Activated CD4-positive, alpha-beta T cell treated with anti-CD3 and anti-CD28 coated beads, Interleukin-2, amount 50 U/mL, for 16 hours (primary cell): ENCODE measurements around the gene PODNL1.
A peak's percentile ranks its signal among the peaks of the same experiment; 100 is the strongest.

ENCODE experiments used
- DNase-seq: peaks from one replicate; pipeline ENCODE4 v3.0.0-alpha.2; 2020

Gene PODNL1

GRCh38 chr19:13956365-13956744 lies 18.1 kb upstream of the PODNL1 start:
- no peak for DNase-seq

GRCh38 chr19:13955662-13956364 lies 17.6 kb upstream of the PODNL1 start:
- no peak for DNase-seq

DNA sequence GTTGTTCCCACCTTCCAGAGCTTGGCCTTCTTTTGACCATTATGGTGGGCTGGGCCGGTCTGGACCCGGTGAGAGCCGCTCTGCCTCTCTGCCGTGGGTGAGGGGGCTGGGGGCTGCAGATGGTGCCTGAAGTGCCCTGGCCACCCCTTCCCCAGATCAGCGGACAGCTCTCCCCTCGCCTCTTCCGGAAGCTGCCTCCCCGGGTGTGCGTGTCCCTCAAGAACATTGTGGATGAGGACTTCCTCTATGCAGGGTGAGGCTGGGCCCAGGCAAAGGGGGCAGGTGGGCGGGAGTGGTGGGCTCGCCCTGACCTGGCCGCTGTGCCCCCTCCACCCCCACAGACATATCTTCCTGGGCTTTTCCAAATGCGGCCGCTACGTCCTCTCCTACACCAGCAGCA lies 16.0 kb upstream of the PODNL1 start:
- no peak for DNase-seq

GRCh38 chr19:13952931-13953531 lies 14.8 kb upstream of the PODNL1 start:
- DNase-seq = no peak

DNA sequence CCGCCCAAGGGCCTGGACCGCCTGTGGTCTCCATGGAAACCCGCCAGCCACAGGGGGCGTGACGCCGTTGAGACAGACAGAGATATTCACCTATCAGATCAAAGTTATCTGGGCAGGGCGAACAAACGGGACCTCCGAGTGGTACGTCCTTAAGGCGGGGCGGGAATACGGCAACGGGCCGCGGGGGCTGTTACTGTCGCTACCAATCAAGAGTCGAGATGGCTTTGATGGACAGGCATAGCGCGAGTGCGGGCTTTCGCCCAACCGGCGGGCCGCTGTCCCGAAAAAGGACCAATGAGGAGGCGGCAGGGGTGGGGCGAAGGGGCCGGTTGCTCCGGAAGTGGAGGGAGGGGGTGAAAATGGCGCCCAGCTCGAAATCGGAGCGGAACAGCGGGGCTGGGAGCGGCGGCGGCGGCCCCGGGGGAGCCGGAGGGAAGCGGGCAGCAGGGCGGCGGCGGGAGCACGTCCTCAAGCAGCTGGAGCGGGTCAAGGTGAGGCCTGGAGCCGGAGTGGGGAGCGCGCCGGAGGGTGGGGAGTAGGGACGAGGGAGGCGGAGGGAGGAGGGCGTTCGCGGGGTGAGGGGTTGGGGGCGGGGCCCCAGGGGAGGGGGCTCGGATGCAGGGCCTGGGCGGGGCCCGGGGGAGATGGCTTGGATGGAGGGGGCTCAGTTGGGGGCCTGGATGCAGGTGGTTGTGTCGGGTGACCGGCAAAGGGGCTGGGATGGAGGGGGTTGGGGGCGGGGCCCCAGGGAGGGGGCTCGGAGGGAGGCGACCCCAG lies 14.1 kb upstream of the PODNL1 start, which contains the start of gene DCAF15:
TSS of gene DCAF15 (plus strand) at position 356 of the 777 bp plus-strand sequence. CDS start at position 360, 4 bp downstream.
- DNase-seq = peak; percentile 100

DNA sequence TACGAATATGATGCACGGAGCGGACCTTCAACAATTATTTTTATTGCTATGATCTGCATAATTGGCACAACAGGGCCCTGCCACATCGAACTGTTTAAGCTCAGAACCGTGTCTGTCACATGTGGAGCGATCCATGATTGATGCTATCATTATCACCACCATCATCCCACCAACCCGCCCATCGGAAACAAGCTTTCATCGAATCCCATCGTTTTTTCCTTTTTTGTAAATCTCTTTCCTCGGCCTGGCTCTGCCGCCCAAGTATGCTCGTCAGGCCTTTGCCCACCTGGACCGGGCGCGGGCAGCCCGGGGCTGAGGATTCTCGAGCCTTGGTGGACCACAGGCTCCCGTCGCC lies 13.6 kb upstream of the PODNL1 start:
- no peak for DNase-seq

DNA sequence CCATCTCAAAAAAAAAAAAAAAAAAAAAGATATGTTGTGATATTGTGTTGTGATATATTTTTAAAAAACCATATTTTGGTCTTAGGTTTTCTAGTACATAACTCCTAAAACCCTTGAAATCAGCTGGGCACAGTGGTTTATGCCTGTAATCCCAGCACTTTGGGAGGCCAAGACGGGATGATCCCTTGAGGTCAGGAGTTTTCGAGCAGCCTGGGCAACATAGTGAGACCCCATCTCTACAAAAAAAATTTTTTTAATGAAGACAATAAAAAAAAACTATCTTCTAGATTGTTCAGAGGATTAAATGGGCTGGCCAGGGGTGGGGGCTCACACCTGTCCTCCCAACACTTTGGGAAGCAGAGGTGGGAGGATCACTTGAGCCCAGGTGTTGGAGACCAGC lies 12.8 kb upstream of the PODNL1 start:
- DNase-seq = no peak

GRCh38 chr19:13946414-13946813 lies 8.2 kb upstream of the PODNL1 start:
- DNase-seq = no peak

- no peak for DNase-seq
Measured at GRCh38 chr19:13942023-13942684, 3.9 kb upstream of the PODNL1 start.

- DNase-seq = no peak
Measured at GRCh38 chr19:13937479-13938300, 527 bp downstream of the PODNL1 start.

DNA sequence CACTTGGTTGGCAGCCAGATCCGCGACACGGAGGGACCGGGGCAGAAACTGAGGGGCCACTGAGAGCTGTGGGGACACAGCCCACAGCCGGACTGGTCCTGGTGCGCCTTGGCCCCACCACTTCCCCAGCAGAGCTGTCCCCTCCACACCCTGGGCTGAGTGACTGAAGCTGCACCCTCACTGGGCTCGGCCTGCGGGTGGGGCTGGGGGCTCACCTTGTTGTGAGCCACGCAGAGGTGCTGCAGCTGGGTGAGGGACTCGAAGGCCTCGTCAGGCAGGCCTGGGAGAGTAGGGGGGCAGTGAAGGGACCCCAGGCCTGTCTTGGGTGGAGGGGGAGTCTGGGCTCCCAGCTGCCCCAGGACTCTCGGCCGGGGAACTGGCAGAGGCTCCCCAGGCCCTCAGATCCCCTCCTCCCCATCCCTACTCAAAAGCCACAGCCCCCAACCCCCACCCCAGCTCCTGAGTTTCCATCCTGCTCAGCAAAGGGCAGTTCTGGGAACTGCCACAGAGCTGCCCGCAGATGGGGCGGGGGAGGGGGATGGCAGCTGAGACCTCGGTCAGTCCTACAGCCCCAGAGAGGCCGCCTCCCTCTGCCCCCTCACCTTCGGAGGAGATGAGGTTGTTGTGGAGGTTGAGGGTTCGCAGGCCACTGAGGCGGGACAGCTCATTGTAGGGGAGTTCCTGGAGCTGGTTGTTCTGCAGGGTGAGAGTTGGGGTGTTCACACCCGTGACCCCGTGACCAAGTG lies 2.3 kb downstream of the PODNL1 start:
- no peak for DNase-seq

GRCh38 chr19:13934785-13935109 lies 3.5 kb downstream of the PODNL1 start:
- no peak for DNase-seq

DNA sequence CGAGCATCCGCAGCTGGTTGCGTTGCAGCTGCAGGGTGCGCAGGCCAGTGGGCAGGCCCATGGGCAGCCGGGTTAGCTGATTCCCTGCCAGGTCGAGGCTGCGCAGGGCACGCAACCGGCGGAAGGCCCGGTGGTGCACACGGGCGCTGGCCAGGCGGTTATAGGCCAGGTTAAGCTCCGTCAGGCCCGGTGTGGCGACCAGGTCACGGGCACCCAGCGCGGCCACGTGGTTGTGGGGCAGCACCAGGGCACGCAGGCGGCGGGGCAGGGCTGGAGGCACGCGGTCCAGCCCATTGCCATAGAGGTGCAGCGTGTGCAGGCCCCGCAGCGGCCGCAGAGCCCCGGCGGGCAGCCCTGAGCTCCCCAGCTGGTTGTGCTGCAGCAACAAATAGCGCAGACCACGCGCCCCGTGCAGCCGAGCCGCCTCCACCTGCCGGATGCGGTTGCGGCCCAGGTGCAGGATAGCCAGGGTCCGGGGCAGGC lies 5.3 kb downstream of the PODNL1 start:
- no peak for DNase-seq

DNA sequence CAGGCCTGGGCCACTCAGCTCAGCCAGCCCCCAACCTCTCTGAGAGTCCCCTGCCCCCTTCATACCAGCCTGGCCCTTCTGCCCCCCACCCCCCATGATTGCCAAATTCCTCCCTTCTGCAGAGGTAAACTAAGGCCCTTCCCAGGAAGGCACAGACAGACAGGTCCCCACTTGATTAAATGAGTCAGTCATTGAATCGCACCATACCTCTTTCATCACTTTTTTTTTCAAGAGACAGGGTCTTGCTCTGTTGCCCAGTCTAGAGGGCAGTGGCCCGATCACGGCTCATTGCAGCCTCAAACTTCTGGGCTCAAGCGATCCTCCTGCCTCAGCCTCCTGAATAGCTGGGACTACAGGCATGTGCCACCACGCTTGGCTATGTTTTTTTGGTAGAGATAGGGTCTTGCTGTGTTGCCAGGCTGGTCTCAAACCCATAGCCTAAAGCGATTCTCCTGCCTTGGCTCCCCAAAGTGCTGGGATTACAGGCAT lies 6.0 kb downstream of the PODNL1 start:
- no peak for DNase-seq

- DNase-seq = no peak
Measured at GRCh38 chr19:13931391-13932148, 6.6 kb downstream of the PODNL1 start.

GRCh38 chr19:13930402-13930801 lies 7.8 kb downstream of the PODNL1 start:
- DNase-seq = no peak

DNA sequence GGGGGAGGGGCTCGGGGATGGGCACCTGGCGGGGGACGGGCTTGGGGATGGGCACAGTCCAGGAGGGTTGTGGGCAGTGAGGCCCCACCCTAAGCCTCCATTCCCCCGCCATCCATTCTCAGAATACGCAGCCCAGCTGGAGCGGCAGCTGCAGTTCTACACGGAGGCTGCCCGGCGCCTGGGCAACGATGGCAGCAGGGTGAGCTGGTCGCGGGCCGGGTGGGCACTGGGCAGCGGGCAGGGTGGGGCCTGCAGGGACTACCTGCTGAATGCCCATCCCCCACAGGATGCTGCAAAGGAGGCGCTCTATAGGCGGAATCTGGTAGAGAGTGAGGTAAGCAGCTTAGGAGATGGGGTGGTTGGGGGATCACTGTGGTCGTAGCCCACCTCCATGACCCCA lies 8.3 kb downstream of the PODNL1 start:
- no peak for DNase-seq

GRCh38 chr19:13929340-13929739 lies 8.9 kb downstream of the PODNL1 start:
- no peak for DNase-seq

GRCh38 chr19:13926715-13927114 lies 11.5 kb downstream of the PODNL1 start:
- DNase-seq = no peak

DNA sequence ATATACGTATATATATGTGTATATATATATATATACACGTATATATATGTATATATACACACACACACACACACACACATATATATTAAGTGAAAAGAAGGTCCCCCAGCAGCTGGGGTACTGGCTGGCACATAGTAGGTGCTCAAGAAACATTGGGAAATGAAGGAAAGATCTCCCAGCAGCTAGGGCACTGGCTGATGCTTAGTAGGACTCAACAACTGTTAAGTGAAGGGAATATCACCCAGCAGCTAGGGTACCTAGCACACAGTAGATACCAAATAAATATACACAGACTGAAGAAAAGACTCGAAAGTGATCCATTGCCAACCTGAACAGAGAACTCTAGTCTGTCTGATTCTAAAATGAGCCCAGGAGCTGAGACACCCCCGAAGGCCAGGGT lies 12.2 kb downstream of the PODNL1 start:
- DNase-seq = no peak
